GM21786 (cell line): ENCODE data around the gene NDUFA8.

Experiments used
- ATAC-seq: cut with Tn5 transposase; IDR thresholded peaks from one replicate; pipeline ENCODE4 v1.9.1; 2021; ENCODE audit not compliant: unreplicated experiment

Gene NDUFA8

GRCh38 chr9:122138560-122139268, 20.9 kb downstream of the NDUFA8 start:
- no peak for ATAC-seq

GRCh38 chr9:122135529-122135859, 24.1 kb downstream of the NDUFA8 start:
- ATAC-seq, result no peak

DNA sequence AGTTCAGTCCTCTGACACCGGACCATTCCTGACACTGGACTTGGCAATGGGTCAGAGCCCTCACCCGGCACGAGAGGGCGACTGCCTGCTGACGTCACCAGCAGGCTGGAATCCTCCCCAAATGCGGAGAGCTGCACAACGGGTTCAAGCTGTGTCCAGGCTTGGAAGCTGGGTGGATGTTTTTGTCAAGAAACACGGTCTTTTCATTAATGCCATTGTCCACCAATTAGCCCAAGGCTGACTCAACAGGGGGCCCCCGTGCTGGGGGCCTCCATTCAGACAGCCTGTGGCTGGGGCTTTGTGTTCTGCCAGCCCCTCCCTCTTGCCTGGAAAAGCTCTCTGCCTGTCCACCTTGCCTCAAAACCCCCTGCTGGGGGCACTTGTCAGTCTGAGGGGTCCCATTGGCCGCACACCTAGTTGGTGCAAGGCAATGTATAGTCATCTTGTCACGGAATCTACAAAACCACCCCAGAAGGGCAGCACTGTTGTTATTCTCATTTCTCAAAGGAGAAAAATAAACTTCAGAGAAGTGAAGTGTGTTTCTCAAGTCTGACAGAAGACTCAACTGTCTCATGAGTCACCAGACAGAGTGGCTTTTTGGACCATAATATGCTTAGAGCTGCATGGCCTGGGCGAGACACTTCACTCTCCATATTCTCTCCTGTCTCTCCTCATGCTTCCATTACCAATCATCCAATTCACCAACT, 24.6 kb downstream of the NDUFA8 start:
- no peak for ATAC-seq

GRCh38 chr9:122133984-122134535, 25.5 kb downstream of the NDUFA8 start:
- ATAC-seq, result no peak

DNA sequence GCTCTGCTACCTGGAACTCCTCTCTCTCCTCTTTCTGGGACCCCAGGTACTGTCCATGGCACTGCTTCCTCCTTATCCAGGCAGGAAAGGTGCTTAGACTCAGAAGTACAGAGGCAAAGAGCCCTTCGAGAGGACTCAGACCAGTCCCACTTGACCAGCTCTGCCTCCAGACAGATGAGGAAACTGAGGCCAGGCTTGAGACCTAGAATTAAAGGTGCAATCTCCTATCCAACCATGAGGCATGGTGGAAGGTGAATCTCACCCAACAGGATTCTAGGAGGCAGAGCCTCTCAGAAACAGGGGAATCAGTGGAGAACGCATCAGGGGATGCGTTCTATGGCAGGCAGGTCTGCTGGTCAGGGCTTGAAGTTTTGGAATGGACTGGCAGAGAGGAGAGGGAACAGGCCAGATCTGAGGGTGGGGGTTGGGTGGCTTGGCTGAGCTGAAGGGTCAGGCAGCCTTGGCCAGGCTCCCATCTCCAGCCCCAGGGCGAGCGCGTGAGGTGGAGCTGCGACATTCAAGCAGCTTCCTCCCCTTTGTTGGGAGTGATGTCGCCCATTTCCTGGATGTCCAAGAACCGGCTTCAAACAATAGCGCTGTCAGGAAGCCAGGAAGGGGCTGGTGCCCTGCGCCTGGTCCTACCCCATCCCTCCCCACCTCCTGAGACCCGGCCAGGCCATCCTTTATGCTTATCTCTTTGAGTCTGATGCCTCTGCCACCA, 26.2 kb downstream of the NDUFA8 start:
- ATAC-seq, result no peak

DNA sequence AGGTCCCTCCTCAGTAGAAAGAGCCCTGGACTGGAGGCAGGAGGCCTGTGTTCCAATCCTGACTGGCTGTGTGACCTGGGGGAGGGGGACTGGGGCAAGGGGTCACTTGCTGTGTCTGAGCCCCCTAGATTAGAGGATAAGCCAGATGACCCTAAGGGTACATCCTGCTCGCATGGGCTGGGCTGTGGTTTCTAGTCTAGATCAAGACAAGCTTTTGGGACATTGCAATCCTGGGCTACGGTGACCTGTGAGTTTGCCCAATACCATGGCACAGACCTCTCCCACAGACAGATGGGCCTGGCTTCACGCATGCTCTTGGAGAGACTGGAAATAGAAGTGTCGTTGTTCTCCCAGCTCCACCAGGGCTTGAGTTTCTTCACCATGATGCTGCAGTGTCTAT, 27.0 kb downstream of the NDUFA8 start:
- ATAC-seq, result no peak

GRCh38 chr9:122131401-122132001, 28.1 kb downstream of the NDUFA8 start:
- no peak for ATAC-seq

DNA sequence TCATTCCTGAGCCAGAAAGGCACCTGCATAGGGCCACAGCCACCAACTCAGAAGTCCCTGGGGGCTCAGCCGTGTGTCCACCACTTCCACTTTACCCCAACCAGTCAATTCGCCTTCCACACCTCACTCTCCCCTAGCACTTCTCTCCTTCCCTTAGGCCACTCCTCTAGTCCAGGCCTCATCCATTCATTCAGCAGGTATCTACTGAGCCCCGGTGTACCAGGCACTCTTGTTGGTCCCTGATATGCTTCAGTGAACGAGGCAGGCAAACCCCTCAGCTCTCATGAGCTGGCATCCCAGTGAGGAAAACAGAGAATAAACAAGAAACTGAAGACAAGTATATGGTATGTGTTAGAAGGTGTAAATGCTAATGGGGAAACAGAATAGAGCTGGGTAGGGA, 28.7 kb downstream of the NDUFA8 start:
- no peak for ATAC-seq

DNA sequence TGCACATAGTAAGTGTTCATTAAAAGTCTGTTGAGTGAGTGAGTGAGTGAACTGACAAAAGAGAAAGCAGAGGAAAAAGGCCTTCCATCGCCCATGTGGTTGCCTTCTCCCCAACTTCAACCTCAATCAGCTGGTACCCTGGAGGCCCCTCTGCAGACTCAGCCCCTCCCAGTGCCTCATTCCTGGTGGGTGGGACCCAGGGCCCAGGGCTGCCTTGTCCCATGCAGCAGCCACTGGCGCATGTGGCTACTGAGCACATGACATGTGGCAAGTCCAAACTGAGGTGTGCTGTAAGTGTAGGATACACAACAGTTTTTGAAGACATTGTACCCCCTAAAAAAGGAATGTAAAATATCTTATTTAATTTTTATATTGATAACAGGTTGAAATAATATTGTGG, 29.6 kb downstream of the NDUFA8 start:
- ATAC-seq, result no peak

GRCh38 chr9:122128969-122129343, 30.6 kb downstream of the NDUFA8 start:
- ATAC-seq, result no peak

GRCh38 chr9:122128007-122128968, 31.3 kb downstream of the NDUFA8 start:
- no peak for ATAC-seq

DNA sequence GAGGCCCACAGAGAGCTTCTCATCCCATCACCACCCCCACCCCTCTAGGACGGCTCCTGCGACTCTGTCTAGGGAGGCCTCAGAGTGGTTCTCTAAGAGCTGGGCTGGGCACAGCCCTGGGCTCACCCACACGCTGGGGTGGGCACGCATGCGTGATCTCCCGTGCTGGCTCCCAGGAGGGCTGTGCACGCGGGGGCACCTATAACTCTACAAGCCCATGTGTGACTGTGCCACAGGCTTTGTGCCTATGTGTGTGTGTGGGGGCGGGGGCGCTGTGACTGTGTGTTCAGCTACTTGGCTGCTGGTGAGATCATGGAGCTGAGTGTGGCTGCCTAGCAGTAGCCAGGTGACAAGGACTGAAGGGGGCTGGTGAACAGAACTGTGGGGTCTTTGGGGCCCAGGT, 32.2 kb downstream of the NDUFA8 start:
- ATAC-seq, result no peak

DNA sequence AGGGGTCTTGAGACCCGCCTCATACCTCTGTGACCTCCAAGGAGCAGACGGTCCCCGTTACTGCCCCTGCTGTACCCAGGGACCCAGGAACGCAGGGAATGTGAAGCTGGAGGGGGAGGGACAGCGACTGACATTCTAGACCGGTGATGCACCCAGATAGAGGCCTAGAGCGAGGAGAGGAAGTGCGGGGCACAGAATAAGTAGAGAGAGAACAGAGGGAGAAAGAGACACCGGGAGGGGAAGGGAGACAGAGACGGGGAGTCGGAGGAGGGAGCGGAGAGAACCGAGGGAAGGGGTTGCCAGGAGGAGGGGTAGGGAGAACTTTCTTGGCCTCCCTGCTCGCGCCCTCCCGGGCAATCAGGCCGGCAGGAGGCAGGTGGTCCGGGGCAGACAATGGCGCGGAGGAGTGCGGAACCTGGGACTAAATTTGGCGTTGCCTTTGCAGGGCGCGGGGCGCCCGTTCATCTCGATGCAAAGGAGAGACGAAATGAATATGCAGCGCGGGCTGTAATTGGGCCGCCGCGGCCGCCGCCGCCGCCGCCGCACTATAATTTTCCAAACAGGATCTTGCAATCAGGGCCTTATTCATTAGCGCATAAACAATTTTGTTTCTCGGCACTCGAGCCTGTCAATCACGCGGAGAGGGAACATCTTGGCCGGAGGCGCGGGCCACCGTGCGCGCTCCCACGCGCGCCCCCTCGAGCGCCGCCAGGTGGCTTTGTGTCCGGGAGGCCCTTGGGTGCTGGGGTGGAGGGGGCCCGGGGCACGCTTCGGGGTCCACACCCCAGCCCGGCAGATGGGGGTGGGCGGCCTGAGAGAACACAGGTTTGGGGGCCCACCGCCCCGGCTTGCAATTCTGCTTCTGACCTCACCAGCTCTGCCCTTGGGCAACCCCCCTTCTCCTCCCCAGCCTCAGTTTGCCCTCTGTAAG, 33.0 kb downstream of the NDUFA8 start:
- no peak for ATAC-seq

DNA sequence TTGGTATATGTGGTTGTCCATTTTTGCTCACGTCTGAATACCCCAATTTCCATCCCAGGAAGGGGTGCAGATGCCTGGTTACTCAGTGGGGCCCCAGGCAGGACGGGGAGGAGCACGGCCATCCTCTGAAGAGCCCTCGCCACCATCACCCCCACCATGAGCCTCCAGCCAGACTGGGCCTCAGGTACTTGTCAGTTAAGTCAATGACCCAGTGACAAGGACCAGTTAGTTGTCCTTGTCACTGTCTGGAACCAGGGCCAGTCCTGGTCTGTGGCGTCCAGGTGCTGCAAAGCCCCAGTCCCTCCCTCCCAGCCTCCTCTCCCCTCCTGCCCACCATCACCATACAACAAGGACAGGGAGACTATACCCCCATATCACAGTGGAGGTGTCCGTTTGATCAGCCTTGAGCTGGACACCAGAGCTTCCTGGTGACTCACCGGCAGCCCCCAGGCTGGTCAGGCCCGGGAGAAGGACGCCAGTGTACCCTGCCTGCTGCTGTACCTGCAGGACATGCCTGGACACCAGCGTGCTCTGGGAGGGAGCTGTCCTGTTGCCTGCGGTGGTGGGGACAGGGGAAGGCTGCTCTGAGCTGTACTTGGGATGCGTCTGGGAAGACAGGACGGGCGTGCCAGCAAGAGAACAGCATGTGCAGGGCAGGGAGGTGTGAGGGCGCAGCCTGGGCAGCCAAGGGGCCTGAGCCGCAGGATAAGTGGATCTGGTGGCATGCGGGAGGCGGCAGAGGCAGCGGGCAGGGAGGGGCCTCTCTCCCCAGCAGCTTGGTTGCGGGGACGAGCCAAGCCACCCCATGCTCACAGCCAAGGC, 33.9 kb downstream of the NDUFA8 start:
- no peak for ATAC-seq

GRCh38 chr9:122125158-122125508, 34.4 kb downstream of the NDUFA8 start:
- ATAC-seq, result no peak

- no peak for ATAC-seq
Observed at GRCh38 chr9:122124528-122124927, 35.1 kb downstream of the NDUFA8 start.

GRCh38 chr9:122124048-122124447, 35.5 kb downstream of the NDUFA8 start:
- ATAC-seq, result no peak

- no peak for ATAC-seq
Observed at GRCh38 chr9:122122903-122123632, 36.5 kb downstream of the NDUFA8 start.
